SIG-M5 treated with dmso at 0.1 percent for 504 hours (cell line): ENCODE results near the gene ANKRD11.

Experiments used
- DNase-seq: peaks from one replicate; lab custom pipeline; 2025; ENCODE audit not compliant: unreplicated experiment; lab: John Stamatoyannopoulos, UW

The ANKRD11 gene

GRCh38 chr16:89352091-89352681 lies 138.2 kb downstream of the ANKRD11 start:
- DNase-seq = no peak

GRCh38 chr16:89351645-89352044 lies 138.7 kb downstream of the ANKRD11 start:
- DNase-seq = no peak

GRCh38 chr16:89350701-89351380 lies 139.5 kb downstream of the ANKRD11 start:
- no peak for DNase-seq

GRCh38 chr16:89349947-89350633 lies 140.3 kb downstream of the ANKRD11 start:
- no peak for DNase-seq

GRCh38 chr16:89347807-89348206 lies 142.6 kb downstream of the ANKRD11 start:
- no peak for DNase-seq

GRCh38 chr16:89346869-89347268 lies 143.5 kb downstream of the ANKRD11 start:
- no peak for DNase-seq

GRCh38 chr16:89345642-89346150 lies 144.7 kb downstream of the ANKRD11 start:
- no peak for DNase-seq

GRCh38 chr16:89344846-89345611 lies 145.3 kb downstream of the ANKRD11 start:
- DNase-seq = no peak

- DNase-seq = no peak
These were observed 145.9 kb downstream of the ANKRD11 start for GRCh38 chr16:89344458-89344834.

GRCh38 chr16:89343501-89344457 lies 146.6 kb downstream of the ANKRD11 start:
- DNase-seq = no peak

- DNase-seq = no peak
These were observed 148.4 kb downstream of the ANKRD11 start for GRCh38 chr16:89341697-89342694.

- DNase-seq = no peak
These were observed 149.1 kb downstream of the ANKRD11 start for GRCh38 chr16:89341279-89341678.

GRCh38 chr16:89338863-89339262 lies 151.5 kb downstream of the ANKRD11 start:
- DNase-seq = no peak

GRCh38 chr16:89337965-89338364 lies 152.4 kb downstream of the ANKRD11 start:
- no peak for DNase-seq

GRCh38 chr16:89335803-89336485 lies 154.4 kb downstream of the ANKRD11 start:
- DNase-seq = no peak

- no peak for DNase-seq
These were observed 155.2 kb downstream of the ANKRD11 start for GRCh38 chr16:89334988-89335802.

GRCh38 chr16:89334461-89334860 lies 155.9 kb downstream of the ANKRD11 start:
- no peak for DNase-seq

- DNase-seq = no peak
These were observed 156.3 kb downstream of the ANKRD11 start for GRCh38 chr16:89334050-89334449.
